ENCODE results near the gene ATRIP. TPM values are rescaled to one million over a fixed set of nuclear protein-coding genes. Genes with fewer than 3 reads are reported as not detected.

Gene ATRIP
- total RNA-seq, 1 experiment from 2014 or later: 11.9 TPM

DNA sequence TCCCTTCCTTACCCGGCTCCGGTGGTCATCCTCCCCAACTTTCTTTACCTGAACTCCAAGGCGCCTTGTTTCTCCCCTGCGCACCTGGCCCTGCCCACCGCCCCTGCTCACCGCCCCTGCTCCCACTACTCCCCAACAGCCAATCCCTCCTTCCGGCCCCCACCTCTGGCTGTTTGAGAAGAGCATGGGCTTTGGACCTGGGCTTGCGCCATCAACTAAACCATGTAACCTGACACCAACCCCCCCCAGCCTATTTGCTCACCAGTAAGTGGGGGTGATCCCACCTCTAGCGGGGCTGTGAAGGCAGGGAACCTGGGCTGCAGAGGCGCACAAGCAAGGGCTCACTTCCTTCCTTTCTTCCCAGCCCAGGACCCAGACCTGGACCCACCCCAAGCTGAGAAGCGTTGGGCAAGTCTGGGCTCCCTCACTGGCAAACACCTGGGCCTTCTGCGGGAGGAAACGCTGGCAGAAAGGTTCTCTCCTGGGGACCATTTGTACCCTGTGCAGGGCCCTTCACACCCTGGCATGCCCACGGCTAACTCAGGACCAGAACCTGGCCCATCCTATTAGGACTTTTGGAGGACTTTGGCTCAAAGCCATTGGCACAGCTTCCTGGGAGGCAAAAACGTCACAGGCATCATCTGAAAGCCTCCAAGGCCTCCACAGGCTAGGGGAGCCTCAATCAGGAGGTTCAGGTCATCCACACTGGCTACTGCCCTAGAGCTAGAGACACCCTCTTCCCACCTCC, 16.4 kb upstream of the ATRIP start, which contains the start of gene PLXNB1:
PLXNB1 (minus strand) TSS at position 127 of the 748 bp plus-strand sequence. CDS start 5,475 bp downstream, outside the sequence.
- intact Hi-C loops (cut with micrococcal nuclease; ENCODE audit: unreplicated experiment) (loop anchor here (5.0 kb wide), 1 partner anchor 148 kb away; no protein-coding TSS in a partner anchor), in situ Hi-C loops (cut with HindIII; ENCODE audit: low pct_unique_long_range_greater_than_20kb, low sequenced_read_pairs) (no loop called here)
- ChIA-PET CTCF (no interaction called here), POLR2A (no interaction called here)
- H3K36me3 ChIP-seq (ENCODE audit: control insufficient read depth, insufficient read depth, low read length): no peaks in the 10 kb centered on the region
- TF ChIP-seq SIN3A (IDR thresholded peaks at IDR 0.05; ENCODE audit: borderline replicate concordance, insufficient read depth, low read depth, low read length): no peak
- no peak for TF ChIP-seq TCF7L2 (IDR thresholded peaks at IDR 0.05; ENCODE audit: low read depth, low read length)
- TF ChIP-seq, protein P1, sequence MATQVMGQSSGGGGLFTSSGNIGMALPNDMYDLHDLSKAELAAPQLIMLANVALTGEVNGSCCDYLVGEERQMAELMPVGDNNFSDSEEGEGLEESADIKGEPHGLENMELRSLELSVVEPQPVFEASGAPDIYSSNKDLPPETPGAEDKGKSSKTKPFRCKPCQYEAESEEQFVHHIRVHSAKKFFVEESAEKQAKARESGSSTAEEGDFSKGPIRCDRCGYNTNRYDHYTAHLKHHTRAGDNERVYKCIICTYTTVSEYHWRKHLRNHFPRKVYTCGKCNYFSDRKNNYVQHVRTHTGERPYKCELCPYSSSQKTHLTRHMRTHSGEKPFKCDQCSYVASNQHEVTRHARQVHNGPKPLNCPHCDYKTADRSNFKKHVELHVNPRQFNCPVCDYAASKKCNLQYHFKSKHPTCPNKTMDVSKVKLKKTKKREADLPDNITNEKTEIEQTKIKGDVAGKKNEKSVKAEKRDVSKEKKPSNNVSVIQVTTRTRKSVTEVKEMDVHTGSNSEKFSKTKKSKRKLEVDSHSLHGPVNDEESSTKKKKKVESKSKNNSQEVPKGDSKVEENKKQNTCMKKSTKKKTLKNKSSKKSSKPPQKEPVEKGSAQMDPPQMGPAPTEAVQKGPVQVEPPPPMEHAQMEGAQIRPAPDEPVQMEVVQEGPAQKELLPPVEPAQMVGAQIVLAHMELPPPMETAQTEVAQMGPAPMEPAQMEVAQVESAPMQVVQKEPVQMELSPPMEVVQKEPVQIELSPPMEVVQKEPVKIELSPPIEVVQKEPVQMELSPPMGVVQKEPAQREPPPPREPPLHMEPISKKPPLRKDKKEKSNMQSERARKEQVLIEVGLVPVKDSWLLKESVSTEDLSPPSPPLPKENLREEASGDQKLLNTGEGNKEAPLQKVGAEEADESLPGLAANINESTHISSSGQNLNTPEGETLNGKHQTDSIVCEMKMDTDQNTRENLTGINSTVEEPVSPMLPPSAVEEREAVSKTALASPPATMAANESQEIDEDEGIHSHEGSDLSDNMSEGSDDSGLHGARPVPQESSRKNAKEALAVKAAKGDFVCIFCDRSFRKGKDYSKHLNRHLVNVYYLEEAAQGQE (IDR thresholded peaks at IDR 0.05; ENCODE audit: insufficient read depth in 1 of 2, low read depth in 2 of 2, low read length in 1 of 2): no peak
- no peak for TF ChIP-seq POLR2AphosphoS5 (IDR thresholded peaks at IDR 0.05; ENCODE audit: low read depth, low read length)
- TF ChIP-seq, protein P2, sequence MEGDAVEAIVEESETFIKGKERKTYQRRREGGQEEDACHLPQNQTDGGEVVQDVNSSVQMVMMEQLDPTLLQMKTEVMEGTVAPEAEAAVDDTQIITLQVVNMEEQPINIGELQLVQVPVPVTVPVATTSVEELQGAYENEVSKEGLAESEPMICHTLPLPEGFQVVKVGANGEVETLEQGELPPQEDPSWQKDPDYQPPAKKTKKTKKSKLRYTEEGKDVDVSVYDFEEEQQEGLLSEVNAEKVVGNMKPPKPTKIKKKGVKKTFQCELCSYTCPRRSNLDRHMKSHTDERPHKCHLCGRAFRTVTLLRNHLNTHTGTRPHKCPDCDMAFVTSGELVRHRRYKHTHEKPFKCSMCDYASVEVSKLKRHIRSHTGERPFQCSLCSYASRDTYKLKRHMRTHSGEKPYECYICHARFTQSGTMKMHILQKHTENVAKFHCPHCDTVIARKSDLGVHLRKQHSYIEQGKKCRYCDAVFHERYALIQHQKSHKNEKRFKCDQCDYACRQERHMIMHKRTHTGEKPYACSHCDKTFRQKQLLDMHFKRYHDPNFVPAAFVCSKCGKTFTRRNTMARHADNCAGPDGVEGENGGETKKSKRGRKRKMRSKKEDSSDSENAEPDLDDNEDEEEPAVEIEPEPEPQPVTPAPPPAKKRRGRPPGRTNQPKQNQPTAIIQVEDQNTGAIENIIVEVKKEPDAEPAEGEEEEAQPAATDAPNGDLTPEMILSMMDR (IDR thresholded peaks at IDR 0.05): no peak
- DNase-seq (ENCODE audit: low read depth, low spot score) (no peak), ATAC-seq (no peak)
- H3K4me1 ChIP-seq (ENCODE audit: control insufficient read depth, insufficient read depth, low read length): peaks cover 4% of the 10 kb centered on the region; the same call in 1 of the 2 replicates
- BruUV-seq (replicated peaks): no TSS peak
- H3K27ac ChIP-seq (ENCODE audit: low read length): peak within 1 kb of the TSS; percentile 23; the same call in 1 of the 2 replicates
- H3K27me3 ChIP-seq (ENCODE audit: control insufficient read depth, insufficient read depth, low read length): no peaks in the 10 kb centered on the region
- H3K9me3 ChIP-seq (ENCODE audit: control insufficient read depth, insufficient read depth, low read depth, low read length): no peaks in the 10 kb centered on the region
- H3K4me3 ChIP-seq (ENCODE audit: low read depth in 2 of 2, low read length in 2 of 2): peak within 1 kb of the TSS; percentile 53 to 59

DNA sequence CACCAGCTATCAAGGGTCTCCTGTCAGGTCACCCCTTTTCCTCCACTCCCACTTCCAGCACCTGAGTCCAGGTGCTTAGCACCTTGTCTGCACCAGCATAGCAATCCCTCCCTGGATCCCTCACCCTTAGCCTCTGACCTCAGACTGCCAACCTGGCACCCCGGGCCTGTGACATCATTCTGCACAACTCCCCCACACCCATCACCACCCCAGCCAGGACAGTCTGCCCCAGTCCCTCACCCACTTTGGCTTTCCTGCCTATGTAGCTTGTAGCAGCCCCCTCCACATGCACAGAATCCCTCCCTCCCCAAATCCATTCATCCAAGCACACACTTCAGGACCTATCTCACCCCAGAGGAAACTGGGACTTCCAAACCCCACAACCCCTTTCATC, 15.8 kb upstream of the ATRIP start:
- H3K9me3 ChIP-seq (ENCODE audit: control insufficient read depth, insufficient read depth, low read depth, low read length): no peaks in the 10 kb centered on the region
- H3K4me1 ChIP-seq (ENCODE audit: control insufficient read depth, insufficient read depth, low read length): peaks cover 4% of the 10 kb centered on the region; the same call in 1 of the 2 replicates
- no peak for DNase-seq (ENCODE audit: low read depth, low spot score)
- intact Hi-C loops (cut with micrococcal nuclease; ENCODE audit: unreplicated experiment): loop anchor here (5.0 kb wide), 1 partner anchor 148 kb away; no protein-coding TSS in a partner anchor
- no TSS peak for BruUV-seq (replicated peaks)
- H3K27ac ChIP-seq (ENCODE audit: low read length): no peak overlapping the region
- TF ChIP-seq, protein P2 (IDR thresholded peaks at IDR 0.05): no peak
- TF ChIP-seq, protein P1 (IDR thresholded peaks at IDR 0.05; ENCODE audit: insufficient read depth in 1 of 2, low read depth in 2 of 2, low read length in 1 of 2): no peak
- TF ChIP-seq POLR2AphosphoS5 (IDR thresholded peaks at IDR 0.05; ENCODE audit: low read depth, low read length) (no peak), TCF7L2 (IDR thresholded peaks at IDR 0.05; ENCODE audit: low read depth, low read length) (no peak), SIN3A (IDR thresholded peaks at IDR 0.05; ENCODE audit: borderline replicate concordance, insufficient read depth, low read depth, low read length) (no peak)
- ATAC-seq: no peak
- in situ Hi-C loops (cut with HindIII; ENCODE audit: low pct_unique_long_range_greater_than_20kb, low sequenced_read_pairs): no loop called here
- no peaks in the 10 kb centered on the region for H3K36me3 ChIP-seq (ENCODE audit: control insufficient read depth, insufficient read depth, low read length)
- CTCF ChIA-PET: interaction anchor here (0.5 kb wide), 1 partner anchor 690 kb away, joined by 5 read pairs; no protein-coding TSS in a partner anchor
- POLR2A ChIA-PET: no interaction called here
- H3K4me3 ChIP-seq (ENCODE audit: low read depth in 2 of 2, low read length in 2 of 2): no peak overlapping the region
- no peaks in the 10 kb centered on the region for H3K27me3 ChIP-seq (ENCODE audit: control insufficient read depth, insufficient read depth, low read length)

Data from Panc1 (cell line).